ENCODE data around the gene BPHL.
"Not testable (repeated sequence)": the region's sequence is repeated elsewhere in the genome, so short reads cannot be mapped to it uniquely, and the experiment has no call there.

BPHL gene

GRCh38 chr6:3157131-3157933 lies 38.8 kb downstream of the BPHL start, which contains the start of gene TUBB2A:
Gene TUBB2A (minus strand): TSS chr6:3157544. CDS start chr6:3157463, 81 bp downstream.
- no peak for FAIRE-seq

- no peak for FAIRE-seq
Observed at GRCh38 chr6:3159805-3160781, 41.6 kb downstream of the BPHL start.

- no peak for FAIRE-seq
Observed at GRCh38 chr6:3162067-3162497, 43.6 kb downstream of the BPHL start.

- FAIRE-seq: no peak
Observed at GRCh38 chr6:3162565-3163247, 44.2 kb downstream of the BPHL start.

- FAIRE-seq: no peak
Observed at GRCh38 chr6:3163248-3163594, 44.7 kb downstream of the BPHL start.

GRCh38 chr6:3164388-3164787 lies 45.9 kb downstream of the BPHL start:
- FAIRE-seq: no peak

- FAIRE-seq: no peak
Observed at GRCh38 chr6:3165631-3166534, 47.4 kb downstream of the BPHL start.

GRCh38 chr6:3166535-3167225 lies 48.2 kb downstream of the BPHL start:
- FAIRE-seq: not testable (repeated sequence)

- FAIRE-seq: not testable (repeated sequence)
Observed at GRCh38 chr6:3168046-3168445, 49.5 kb downstream of the BPHL start.

GRCh38 chr6:3170676-3171075 lies 52.2 kb downstream of the BPHL start:
- FAIRE-seq: not testable (repeated sequence)

GRCh38 chr6:3171313-3172175 lies 53.0 kb downstream of the BPHL start:
- not testable (repeated sequence) for FAIRE-seq

- not testable (repeated sequence) for FAIRE-seq
Observed at GRCh38 chr6:3172789-3173188, 54.3 kb downstream of the BPHL start.

- FAIRE-seq: not testable (repeated sequence)
Observed at GRCh38 chr6:3173636-3174089, 55.2 kb downstream of the BPHL start.

- FAIRE-seq: no peak
Observed at GRCh38 chr6:3175715-3176402, 57.3 kb downstream of the BPHL start.

- no peak for FAIRE-seq
Observed at GRCh38 chr6:3176562-3177355, 58.2 kb downstream of the BPHL start.

- FAIRE-seq: not testable (repeated sequence)
Observed at GRCh38 chr6:3178666-3179065, 60.2 kb downstream of the BPHL start.

- not testable (repeated sequence) for FAIRE-seq
Observed at GRCh38 chr6:3179945-3180344, 61.4 kb downstream of the BPHL start.

- FAIRE-seq: no peak
Observed at GRCh38 chr6:3181105-3181504, 62.6 kb downstream of the BPHL start.

GRCh38 chr6:3183066-3183465 lies 64.6 kb downstream of the BPHL start:
- FAIRE-seq: no peak

Data from islet of Langerhans (tissue), 1 donor.